BJ (cell line): ENCODE results near the gene P4HA1. TPM values are rescaled to one million over a fixed set of nuclear protein-coding genes. Genes with fewer than 3 reads are reported as not detected.
A peak's percentile ranks its signal among the peaks of the same experiment; 100 is the strongest.
"Not testable (repeated sequence)": the region's sequence is repeated elsewhere in the genome, so short reads cannot be mapped to it uniquely, and the experiment has no call there.

Source experiments
- CTCF ChIA-PET: fragments of 350-600 bp; formaldehyde crosslinking; extraction: SDS; loops from one replicate; lab custom pipeline; 2021; ENCODE audit warnings: antibody characterized with exemption, inconsistent platforms; lab: Yijun Ruan, JAX
- POLR2A ChIA-PET: fragments of 300-600 bp; sonication (Branson Sonifier 250); formaldehyde crosslinking; extraction: SDS; loops from one replicate; lab custom pipeline; 2021; ENCODE audit warnings: antibody characterized with exemption; lab: Charles Lee
- DNase-seq: peaks from one replicate; pipeline ENCODE4 v3.0.0-alpha.2; 2011; ENCODE audit warnings: low read depth
- H3K27me3 ChIP-seq: 2 replicates; pipeline ENCODE4 v1.6.0; 2011; ENCODE audit warnings: low read length; ENCODE audit not compliant: control insufficient read depth, insufficient read depth
- H3K36me3 ChIP-seq: 2 replicates; pipeline ENCODE4 v1.5.1; 2011; ENCODE audit warnings: low read length; ENCODE audit not compliant: control insufficient read depth, insufficient read depth
- H3K4me3 ChIP-seq: 2 replicates; pipeline ENCODE4 v1.5.1; 2011; ENCODE audit warnings: low read depth, mild to moderate bottlenecking, control low read depth, low read length
- polyA plus RNA-seq: library from polyadenylated mRNA; depleted of rRNA; stranded (reverse); fragments of >200 nt; gene quantifications from 2 replicates; pipeline ENCODE4 v1.2.3, GENCODE V29; 2011
- TF ChIP-seq, protein P1 (sequence below): IDR thresholded peaks from 2 replicates; pipeline ENCODE4 v1.5.1; 2011; ENCODE audit warnings: low read depth, mild to moderate bottlenecking, control low read depth, inconsistent platforms, low read length, moderate library complexity; ENCODE audit not compliant: insufficient read depth

P4HA1 gene
- polyA plus RNA-seq, 1 experiment: 91.7 TPM

DNA sequence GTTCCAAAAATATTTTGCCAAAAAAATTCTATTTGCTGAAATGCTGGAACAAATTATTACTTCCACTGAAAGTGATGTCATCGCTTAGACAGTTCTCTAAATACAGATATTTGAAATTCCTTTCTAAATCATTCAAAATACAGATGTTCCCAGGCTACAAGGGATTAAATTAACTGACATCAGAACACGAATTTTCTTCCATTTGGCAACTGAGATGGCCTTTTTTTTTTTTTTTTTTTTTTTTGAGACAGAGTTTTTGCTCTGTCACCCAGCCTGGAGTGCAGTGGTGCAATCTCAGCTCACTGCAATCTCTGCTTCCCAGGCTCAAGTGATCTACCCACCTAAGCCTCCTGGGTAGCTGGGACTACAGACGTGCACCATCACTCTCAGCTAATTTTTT is 57.0 kb downstream of the P4HA1 start:
- ChIA-PET CTCF (no interaction called here), POLR2A (interaction anchor here (0.7 kb wide), 2 partner anchors 50 to 582 kb away, joined by 7 to 10 read pairs; no protein-coding TSS in a partner anchor)
- H3K27me3 ChIP-seq: no peaks in the 10 kb centered on the region
- H3K36me3 ChIP-seq: 0 out of 2 replicates have a peak, but pooled peaks cover 2% of the 10 kb centered on the region
- TF ChIP-seq, protein P1, sequence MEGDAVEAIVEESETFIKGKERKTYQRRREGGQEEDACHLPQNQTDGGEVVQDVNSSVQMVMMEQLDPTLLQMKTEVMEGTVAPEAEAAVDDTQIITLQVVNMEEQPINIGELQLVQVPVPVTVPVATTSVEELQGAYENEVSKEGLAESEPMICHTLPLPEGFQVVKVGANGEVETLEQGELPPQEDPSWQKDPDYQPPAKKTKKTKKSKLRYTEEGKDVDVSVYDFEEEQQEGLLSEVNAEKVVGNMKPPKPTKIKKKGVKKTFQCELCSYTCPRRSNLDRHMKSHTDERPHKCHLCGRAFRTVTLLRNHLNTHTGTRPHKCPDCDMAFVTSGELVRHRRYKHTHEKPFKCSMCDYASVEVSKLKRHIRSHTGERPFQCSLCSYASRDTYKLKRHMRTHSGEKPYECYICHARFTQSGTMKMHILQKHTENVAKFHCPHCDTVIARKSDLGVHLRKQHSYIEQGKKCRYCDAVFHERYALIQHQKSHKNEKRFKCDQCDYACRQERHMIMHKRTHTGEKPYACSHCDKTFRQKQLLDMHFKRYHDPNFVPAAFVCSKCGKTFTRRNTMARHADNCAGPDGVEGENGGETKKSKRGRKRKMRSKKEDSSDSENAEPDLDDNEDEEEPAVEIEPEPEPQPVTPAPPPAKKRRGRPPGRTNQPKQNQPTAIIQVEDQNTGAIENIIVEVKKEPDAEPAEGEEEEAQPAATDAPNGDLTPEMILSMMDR: no peak
- no peak overlapping the region for H3K4me3 ChIP-seq
- peak; percentile 90 for DNase-seq

DNA sequence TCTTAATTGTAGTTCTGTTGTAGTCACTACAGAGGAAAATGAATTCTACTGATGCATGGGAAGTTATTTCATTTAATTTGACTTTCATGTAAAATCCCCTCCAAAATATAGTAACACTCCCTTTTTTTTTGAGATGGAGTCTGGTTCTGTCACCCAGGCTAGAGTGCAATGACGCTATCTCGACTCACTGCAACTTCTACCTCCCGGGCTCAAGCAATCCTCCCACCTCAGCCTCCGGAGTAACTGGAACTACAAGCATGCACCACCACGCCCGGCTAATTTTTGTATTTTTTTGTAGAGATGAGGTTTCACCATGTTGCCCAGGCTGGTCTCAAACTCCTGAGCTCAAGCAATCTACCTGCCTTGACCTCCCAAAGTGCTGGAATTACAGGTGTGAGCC is 60.4 kb downstream of the P4HA1 start:
- DNase-seq, H3K4me3 ChIP-seq, H3K27me3 ChIP-seq, POLR2A ChIA-PET, H3K36me3 ChIP-seq: not testable (repeated sequence)
- CTCF ChIA-PET: interaction anchor here (1.6 kb wide), 1 partner anchor 7 kb away, joined by 4 read pairs; no protein-coding TSS in a partner anchor

DNA sequence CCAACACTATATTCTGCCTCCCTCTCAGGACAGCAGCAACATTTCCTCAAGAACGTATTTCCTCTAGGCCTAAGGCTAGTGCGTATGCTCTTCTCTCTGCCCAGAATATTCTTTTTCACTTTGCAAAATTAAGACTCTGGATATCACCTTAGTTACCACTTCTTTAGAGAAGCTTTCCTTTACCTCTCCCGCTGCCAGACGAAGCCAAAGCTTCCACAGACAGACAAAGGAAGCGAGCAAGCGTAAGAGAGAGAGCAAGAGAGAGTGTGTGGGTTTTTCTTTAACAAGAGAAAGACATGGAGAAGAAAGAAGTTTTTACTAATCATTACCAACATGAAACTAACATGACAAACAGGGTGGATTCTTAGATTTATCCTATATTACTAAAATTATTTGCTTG is 64.1 kb downstream of the P4HA1 start:
- Histone ChIP-seq H3K27me3 (no peaks in the 10 kb centered on the region), H3K36me3 (peaks cover 6% of the 10 kb centered on the region), H3K4me3 (no peak overlapping the region)
- DNase-seq: no peak
- ChIA-PET POLR2A (no interaction called here), CTCF (no interaction called here)
- TF ChIP-seq, protein P1: no peak

DNA sequence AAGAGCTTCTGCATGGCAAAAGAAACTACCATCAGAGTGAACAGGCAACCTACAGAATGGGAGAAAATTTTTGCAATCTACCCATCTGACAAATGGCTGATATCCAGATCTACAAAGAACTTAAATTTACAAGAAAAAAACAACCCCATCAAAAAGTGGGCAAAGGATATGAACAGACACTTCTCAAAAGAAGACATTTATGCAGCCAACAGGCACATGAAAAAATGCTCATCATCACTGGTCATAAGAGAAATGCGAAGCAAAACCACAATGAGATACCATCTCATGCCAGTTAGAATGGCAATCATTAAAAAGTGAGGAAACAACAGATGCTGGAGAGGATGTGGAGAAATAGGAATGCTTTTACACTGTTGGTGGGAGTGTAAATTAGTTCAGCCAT is 70.0 kb downstream of the P4HA1 start:
- H3K4me3 ChIP-seq, H3K36me3 ChIP-seq, DNase-seq, H3K27me3 ChIP-seq, POLR2A ChIA-PET, CTCF ChIA-PET: not testable (repeated sequence)

DNA sequence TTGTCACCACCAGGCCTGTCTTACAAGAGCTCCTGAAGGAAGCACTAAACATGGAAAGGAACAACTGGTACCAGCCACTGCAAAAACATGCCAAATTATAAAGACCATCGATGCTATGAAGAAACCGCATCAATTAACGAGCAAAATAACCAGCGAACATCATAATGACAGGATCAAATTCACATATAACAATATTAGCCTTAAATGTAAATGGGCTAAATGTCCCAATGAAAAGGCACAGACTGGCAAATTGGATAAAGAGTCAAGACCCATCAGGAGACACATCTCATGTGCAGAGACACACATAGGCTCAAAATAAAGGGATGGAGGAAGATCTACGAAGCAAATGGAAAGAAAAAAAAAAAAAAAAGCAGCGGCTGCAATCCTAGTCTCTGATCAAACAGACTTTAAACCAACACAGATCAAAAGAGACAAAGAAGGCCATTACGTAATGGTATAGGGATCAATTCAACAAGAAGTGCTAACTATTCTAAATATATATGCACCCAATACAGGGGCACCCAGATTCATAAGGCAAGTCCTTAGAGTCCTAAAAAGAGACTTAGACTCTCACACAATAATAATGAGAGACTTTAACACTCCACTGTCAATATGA is 73.1 kb downstream of the P4HA1 start:
- H3K27me3 ChIP-seq, POLR2A ChIA-PET, DNase-seq, H3K4me3 ChIP-seq, H3K36me3 ChIP-seq: not testable (repeated sequence)
- CTCF ChIA-PET: interaction anchor here (1.1 kb wide), 1 partner anchor 17 kb away, joined by 3 read pairs; no protein-coding TSS in a partner anchor

DNA sequence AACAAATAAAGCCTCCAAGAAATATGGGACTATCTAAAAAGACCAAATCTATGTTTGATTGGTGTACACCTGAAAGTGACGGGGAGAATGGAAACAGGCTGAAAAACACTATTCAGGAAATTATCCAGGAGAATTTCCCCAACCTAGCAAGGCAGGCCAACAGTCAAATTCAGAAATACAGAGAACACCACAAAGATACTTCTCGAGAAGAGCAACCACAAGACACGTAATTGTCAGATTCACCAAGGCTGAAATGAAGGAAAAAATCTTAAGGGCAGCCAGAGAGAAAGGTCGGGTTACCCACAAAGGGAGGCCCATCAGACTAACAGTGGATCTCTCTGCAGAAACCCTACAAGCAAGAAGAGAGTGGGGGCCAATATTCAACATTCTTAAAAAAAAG is 73.7 kb downstream of the P4HA1 start:
- H3K4me3 ChIP-seq, POLR2A ChIA-PET, H3K27me3 ChIP-seq, DNase-seq, H3K36me3 ChIP-seq: not testable (repeated sequence)
- CTCF ChIA-PET: interaction anchor here (1.1 kb wide), 1 partner anchor 17 kb away, joined by 3 read pairs; no protein-coding TSS in a partner anchor

DNA sequence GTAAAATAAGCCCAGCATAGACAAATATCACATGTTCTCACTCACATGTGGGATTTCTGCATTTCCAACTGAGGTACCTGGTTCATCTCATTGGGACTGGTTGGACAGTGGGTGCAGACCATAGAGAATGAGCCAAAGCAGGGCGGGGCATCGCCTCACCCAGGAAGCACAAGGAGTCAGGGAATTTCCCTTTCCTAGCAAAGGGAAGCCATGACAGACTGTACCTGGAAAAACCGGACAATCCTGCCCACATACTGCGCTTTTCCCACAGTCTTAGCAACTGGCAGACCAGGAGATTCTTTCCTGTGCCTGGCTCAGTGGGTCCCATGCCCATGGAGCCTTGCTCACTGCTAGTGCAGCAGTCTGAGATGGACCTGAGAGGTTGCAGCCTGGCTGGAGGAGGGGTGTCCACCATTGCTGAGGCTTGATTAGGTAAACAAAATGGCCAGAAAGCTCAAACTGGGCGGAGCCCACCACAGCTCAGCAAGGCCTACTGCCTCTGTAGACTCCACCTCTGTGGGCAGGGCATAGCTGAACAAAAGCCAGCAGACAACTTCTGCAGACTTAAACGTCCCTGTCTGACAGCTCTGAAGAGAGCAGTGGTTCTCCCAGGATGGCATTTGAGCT is 75.0 kb downstream of the P4HA1 start:
- CTCF ChIA-PET, POLR2A ChIA-PET, DNase-seq, H3K27me3 ChIP-seq, H3K4me3 ChIP-seq: not testable (repeated sequence)
- peaks cover 12% of the 10 kb centered on the region for H3K36me3 ChIP-seq
